IMR-90 (cell line): ENCODE results near the gene WDR17. TPM values are rescaled to one million over a fixed set of nuclear protein-coding genes. Genes with fewer than 3 reads are reported as not detected.

ENCODE experiments used
- ATAC-seq: fragments of 200-7000 bp; cut with Tn5 transposase; 2 replicates; pipeline ENCODE4 v1.9.1; 2020; ENCODE audit warnings: low read depth, mild to moderate bottlenecking, moderate library complexity
- BruUV-seq: library from RNA; stranded (reverse); fragments of 400-500 nt; replicated peaks from 2 replicates; lab custom pipeline; 2021; lab: Mats Ljungman, UMichigan
- CTCF ChIA-PET: fragments of 300-600 bp; formaldehyde crosslinking; extraction: SDS; loops from one replicate; lab custom pipeline; 2021; ENCODE audit warnings: antibody characterized with exemption; lab: Yijun Ruan, JAX
- POLR2A ChIA-PET: fragments of 300-600 bp; sonication (Branson Sonifier 250); formaldehyde crosslinking; loops from one replicate; lab custom pipeline; 2022; ENCODE audit warnings: antibody characterized with exemption; ENCODE audit not compliant: unreplicated experiment; lab: Charles Lee
- DNase-seq: peaks from one replicate; pipeline ENCODE4 v3.0.0; 2013
- H2AFZ ChIP-seq: replicated peaks from 2 replicates; pipeline ENCODE3; 2013; ENCODE audit warnings: low read length, mild to moderate bottlenecking; ENCODE audit not compliant: poor library complexity
- H2AK5ac ChIP-seq: 2 replicates; pipeline ENCODE4 v1.6.1; 2013; ENCODE audit warnings: low read depth, low read length, inconsistent platforms
- H2AK9ac ChIP-seq: replicated peaks from 2 replicates; pipeline ENCODE3; 2013; ENCODE audit warnings: mild to moderate bottlenecking, low read depth, low read length, moderate library complexity; ENCODE audit not compliant: poor library complexity
- H2BK120ac ChIP-seq: 2 replicates; pipeline ENCODE4 v1.6.1; 2013; ENCODE audit warnings: low read depth, low read length, inconsistent platforms
- H2BK15ac ChIP-seq: 3 replicates; pipeline ENCODE4 v1.6.1; 2013; ENCODE audit warnings: low read depth, low read length, inconsistent platforms
- H2BK20ac ChIP-seq: 2 replicates; pipeline ENCODE4 v1.6.1; 2013; ENCODE audit warnings: low read depth, mild to moderate bottlenecking, inconsistent platforms, low read length, moderate library complexity
- H2BK5ac ChIP-seq: 2 replicates; pipeline ENCODE4 v1.6.1; 2013; ENCODE audit warnings: mild to moderate bottlenecking, low read depth, low read length, inconsistent platforms; ENCODE audit not compliant: poor library complexity, severe bottlenecking
- H3K14ac ChIP-seq: replicated peaks from 2 replicates; pipeline ENCODE4 v1.6.1; 2013; ENCODE audit warnings: low read depth, low read length, inconsistent platforms
- H3K18ac ChIP-seq: 2 replicates; pipeline ENCODE4 v1.6.1; 2013; ENCODE audit warnings: low read depth, low read length, control low read depth
- H3K23ac ChIP-seq: 2 replicates; pipeline ENCODE4 v1.6.1; 2013; ENCODE audit warnings: low read depth, low read length, inconsistent platforms
- H3K27ac ChIP-seq: 2 replicates; pipeline ENCODE4 v1.5.1; 2013; ENCODE audit warnings: mild to moderate bottlenecking, control low read depth, low read length; ENCODE audit not compliant: insufficient read depth
- H3K27me3 ChIP-seq: 2 replicates; pipeline ENCODE4 v1.6.1; 2013; ENCODE audit warnings: low read length; ENCODE audit not compliant: control insufficient read depth, insufficient read depth
- H3K36me3 ChIP-seq: 2 replicates; pipeline ENCODE4 v1.6.1; 2013; ENCODE audit warnings: low read length, mixed read lengths; ENCODE audit not compliant: control insufficient read depth, insufficient read depth
- H3K4ac ChIP-seq: 2 replicates; pipeline ENCODE4 v1.6.1; 2013; ENCODE audit warnings: low read depth, low read length, inconsistent platforms
- H3K4me1 ChIP-seq: 2 replicates; pipeline ENCODE4 v1.6.1; 2013; ENCODE audit warnings: low read length, mixed read lengths; ENCODE audit not compliant: control insufficient read depth, insufficient read depth
- H3K4me2 ChIP-seq: 2 replicates; pipeline ENCODE4 v1.6.1; 2013; ENCODE audit warnings: low read depth, mild to moderate bottlenecking, control low read depth, low read length, moderate library complexity
- H3K4me3 ChIP-seq: 2 replicates; pipeline ENCODE4 v1.5.1; 2013; ENCODE audit warnings: low read depth, mild to moderate bottlenecking, control low read depth, low read length, moderate library complexity; ENCODE audit not compliant: insufficient read depth
- H3K56ac ChIP-seq: 2 replicates; pipeline ENCODE4 v1.6.1; 2013; ENCODE audit warnings: low read length, inconsistent platforms; ENCODE audit not compliant: insufficient read depth; ENCODE audit errors: extremely low read depth
- H3K79me1 ChIP-seq, 2 experiments: 2 replicates each; pipeline ENCODE4 v1.6.1; 2013; ENCODE audit warnings: low read length in 2 of 2, inconsistent platforms in 1 of 2, low read depth in 1 of 2
- H3K9ac ChIP-seq: 2 replicates; pipeline ENCODE4 v1.6.1; 2013; ENCODE audit warnings: low read depth, low read length, control low read depth
- H3K9me1 ChIP-seq: 2 replicates; pipeline ENCODE4 v1.6.1; 2013; ENCODE audit warnings: low read length, inconsistent platforms; ENCODE audit not compliant: insufficient read depth
- H3K9me3 ChIP-seq: 2 replicates; pipeline ENCODE4 v1.6.1; 2013; ENCODE audit warnings: low read length; ENCODE audit not compliant: control insufficient read depth, insufficient read depth
- H4K20me1 ChIP-seq: 2 replicates; pipeline ENCODE4 v1.6.1; 2013; ENCODE audit warnings: low read length, inconsistent platforms; ENCODE audit not compliant: insufficient read depth
- H4K5ac ChIP-seq: 2 replicates; pipeline ENCODE4 v1.6.1; 2013; ENCODE audit warnings: mild to moderate bottlenecking, low read depth, low read length, control low read depth
- H4K8ac ChIP-seq, 2 experiments: 2 replicates each; pipeline ENCODE4 v1.6.1; 2013; ENCODE audit warnings: low read depth in 2 of 2, low read length in 2 of 2, control low read depth in 1 of 2, inconsistent platforms in 1 of 2
- H4K91ac ChIP-seq: 2 replicates; pipeline ENCODE4 v1.6.1; 2013; ENCODE audit warnings: low read depth, low read length, inconsistent platforms; ENCODE audit not compliant: insufficient read depth
- BHLHE40 ChIP-seq: fragments of 150-350 bp; IDR thresholded peaks from 2 replicates; pipeline ENCODE4 v1.6.1; 2016; ENCODE audit warnings: mild to moderate bottlenecking, low read depth, low read length
- CEBPB ChIP-seq: IDR thresholded peaks from 2 replicates; pipeline ENCODE4 v1.6.1; 2012; ENCODE audit warnings: low read depth, low read length, improper control_type of control experiment
- CHD1 ChIP-seq: IDR thresholded peaks from 2 replicates; pipeline ENCODE4 v1.6.1; 2012; ENCODE audit warnings: low read depth, low read length, improper control_type of control experiment
- CTCF ChIP-seq: conservative IDR thresholded peaks from 2 replicates; pipeline ENCODE4 v1.5.1; 2012; ENCODE audit warnings: mild to moderate bottlenecking, low read depth, low read length, improper control_type of control experiment
- ELK1 ChIP-seq: fragments of 150-350 bp; IDR thresholded peaks from 2 replicates; pipeline ENCODE4 v1.6.1; 2016; ENCODE audit warnings: low read depth, mild to moderate bottlenecking, low read length, moderate library complexity, borderline replicate concordance
- FOS ChIP-seq: fragments of 150-350 bp; IDR thresholded peaks from 2 replicates; pipeline ENCODE4 v1.6.1; 2016; ENCODE audit warnings: low read depth, low read length
- MAFK ChIP-seq: IDR thresholded peaks from 2 replicates; pipeline ENCODE4 v1.6.1; 2012; ENCODE audit warnings: low read depth, low read length, improper control_type of control experiment
- MAZ ChIP-seq: IDR thresholded peaks from 2 replicates; pipeline ENCODE4 v1.6.1; 2012; ENCODE audit warnings: low read depth, mild to moderate bottlenecking, low read length, improper control_type of control experiment, moderate library complexity, borderline replicate concordance
- MXI1 ChIP-seq: IDR thresholded peaks from 2 replicates; pipeline ENCODE4 v1.6.1; 2012; ENCODE audit warnings: low read depth, mild to moderate bottlenecking, low read length, moderate library complexity, borderline replicate concordance
- NFE2L2 ChIP-seq: fragments of 150-350 bp; IDR thresholded peaks from 2 replicates; pipeline ENCODE4 v1.6.1; 2016; ENCODE audit warnings: low read depth, mild to moderate bottlenecking, low read length
- POLR2A ChIP-seq: IDR thresholded peaks from 2 replicates; pipeline ENCODE4 v1.6.1; 2012; ENCODE audit warnings: mild to moderate bottlenecking, low read depth, low read length
- RAD21 ChIP-seq: IDR thresholded peaks from 2 replicates; pipeline ENCODE4 v1.6.1; 2012; ENCODE audit warnings: low read length, improper control_type of control experiment
- RCOR1 ChIP-seq: IDR thresholded peaks from 2 replicates; pipeline ENCODE4 v1.6.1; 2012; ENCODE audit warnings: mild to moderate bottlenecking, low read length, improper control_type of control experiment; ENCODE audit not compliant: insufficient replicate concordance
- RFX5 ChIP-seq: IDR thresholded peaks from 2 replicates; pipeline ENCODE4 v1.8.0; 2012; ENCODE audit warnings: low read depth, mild to moderate bottlenecking, low read length, moderate library complexity
- SMC3 ChIP-seq: fragments of 150-350 bp; IDR thresholded peaks from 2 replicates; pipeline ENCODE4 v1.6.1; 2016; ENCODE audit warnings: low read depth, mild to moderate bottlenecking, antibody characterized with exemption, low read length, moderate library complexity
- USF2 ChIP-seq: fragments of 150-350 bp; IDR thresholded peaks from 2 replicates; pipeline ENCODE4 v1.6.1; 2017; ENCODE audit warnings: mild to moderate bottlenecking, antibody characterized with exemption, low read length, low read depth
- WGBS, 2 experiments: methylation state at CpG; one replicate each; pipeline versions ENCODE4 v1.1.5 to v1.1.7; 2013; ENCODE audit warnings: missing lambda C conversion rate in 2 of 2; ENCODE audit not compliant: insufficient read length in 1 of 2; ENCODE audit errors: extremely low coverage in 2 of 2; 5-methylcytosine and 5-hydroxymethylcytosine counted together
- dilution Hi-C: fragments of 300-500 bp; cut with HindIII; formaldehyde crosslinking; loops from one replicate; pipeline ENCODE4 v1.14.3; 2018; ENCODE audit warnings: low sequenced_read_pairs; ENCODE audit not compliant: unreplicated experiment
- in situ Hi-C: fragments of 300-500 bp; cut with MboI; formaldehyde crosslinking; loops from 3 replicates; pipeline ENCODE4 v1.14.3; 2019; ENCODE audit warnings: low sequenced_read_pairs, inconsistent platforms, mixed read lengths
- intact Hi-C: fragments of 100-400 bp; cut with micrococcal nuclease; formaldehyde crosslinking; loops from 2 replicates; pipeline ENCODE4 v1.10.0; 2022
- polyA plus RNA-seq, 3 experiments: library from polyadenylated mRNA; depleted of rRNA; stranded (reverse); fragments of >200 nt; gene quantifications; 2 replicates each; pipeline ENCODE4 v1.2.3, GENCODE V29; 2012; ENCODE audit warnings: low replicate concordance in 1 of 3
- total RNA-seq: library from RNA; depleted of rRNA; stranded (reverse); fragments of >200 nt; gene quantifications from 2 replicates; pipeline ENCODE4 v1.2.3, GENCODE V29; 2012

The WDR17 gene
- total and polyA plus RNA-seq, 2 of the 4 experiments (the other 2 are of a cell fraction) = 0.53 to 0.54 TPM

GRCh38 chr4:176084769-176085168 lies 19.1 kb downstream of the WDR17 start:
- no peaks in the 10 kb centered on the region for H3K9me1 ChIP-seq
- no CpG with 5 or more reads among the region's 2 CpGs for WGBS, 2 experiments
- ATAC-seq (no peak), DNase-seq (no peak)
- H3K23ac ChIP-seq = no peak overlapping the region
- no peak overlapping the region for H2BK120ac ChIP-seq
- dilution Hi-C loops = no loop called here
- no peaks in the 10 kb centered on the region for H3K27me3 ChIP-seq
- H3K27ac ChIP-seq = no peak overlapping the region
- H3K14ac ChIP-seq = no peak overlapping the region
- H3K9me3 ChIP-seq = no peaks in the 10 kb centered on the region
- CTCF ChIA-PET = interaction anchor here (1.1 kb wide), 1 partner anchor 16 kb away, joined by 3 read pairs; no protein-coding TSS in a partner anchor
- H2AK9ac ChIP-seq = no peak overlapping the region
- no peak overlapping the region for H2AFZ ChIP-seq
- H3K4me2 ChIP-seq = no peak overlapping the region
- H4K5ac ChIP-seq = no peak overlapping the region
- H4K91ac ChIP-seq = no peak overlapping the region
- H4K20me1 ChIP-seq = no peaks in the 10 kb centered on the region
- H3K36me3 ChIP-seq = no peaks in the 10 kb centered on the region
- no peak overlapping the region for H3K18ac ChIP-seq
- intact Hi-C loops = no loop called here
- BruUV-seq = no TSS peak
- H2AK5ac ChIP-seq = no peak overlapping the region
- H4K8ac ChIP-seq = no peak overlapping the region
- no peak overlapping the region for H3K56ac ChIP-seq
- no peak overlapping the region for H2BK15ac ChIP-seq
- H3K4me1 ChIP-seq = no peaks in the 10 kb centered on the region
- no peak overlapping the region for H3K9ac ChIP-seq
- H2BK20ac ChIP-seq = no peak overlapping the region
- no peaks in the 10 kb centered on the region for H3K79me1 ChIP-seq
- TF ChIP-seq CTCF = no peak
- no peak for TF ChIP-seq POLR2A
- no peak for TF ChIP-seq MAZ
- no peak for TF ChIP-seq MXI1
- TF ChIP-seq MAFK = no peak
- TF ChIP-seq FOS = no peak
- TF ChIP-seq NFE2L2 = no peak
- TF ChIP-seq RAD21 = no peak
- no peak for TF ChIP-seq USF2
- TF ChIP-seq SMC3 = no peak
- TF ChIP-seq CHD1 = no peak
- TF ChIP-seq RFX5 = no peak
- TF ChIP-seq RCOR1 = no peak
- no peak for TF ChIP-seq BHLHE40
- no peak for TF ChIP-seq CEBPB
- no peak for TF ChIP-seq ELK1
- in situ Hi-C loops = no loop called here
- no peak overlapping the region for H3K4ac ChIP-seq
- no peak overlapping the region for H3K4me3 ChIP-seq
- H2BK5ac ChIP-seq = no peak overlapping the region
- POLR2A ChIA-PET = no interaction called here
